H9 (cell line): ENCODE measurements around the gene PHTF2. TPM values are rescaled to one million over a fixed set of nuclear protein-coding genes. Genes with fewer than 3 reads are reported as not detected.

Source experiments
- DNase-seq: peaks from one replicate; pipeline ENCODE4 v3.0.0-alpha.2; 2017
- H2AFZ ChIP-seq: one replicate; pipeline ENCODE4 v1.6.1; 2013; ENCODE audit warnings: mild to moderate bottlenecking, low read length, control low read depth, moderate library complexity
- H2AK5ac ChIP-seq: 2 replicates; pipeline ENCODE4 v1.6.1; 2013; ENCODE audit warnings: low read length, control low read depth, mixed read lengths; ENCODE audit not compliant: insufficient read length
- H2BK120ac ChIP-seq: one replicate; pipeline ENCODE4 v1.6.1; 2013; ENCODE audit warnings: low read depth, mild to moderate bottlenecking, low read length, control low read depth, inconsistent platforms; ENCODE audit not compliant: poor library complexity, severe bottlenecking
- H2BK12ac ChIP-seq: 2 replicates; pipeline ENCODE4 v1.6.1; 2013; ENCODE audit warnings: low read length, control low read depth, mixed read lengths, low read depth; ENCODE audit not compliant: insufficient read length
- H2BK15ac ChIP-seq: 2 replicates; pipeline ENCODE4 v1.6.1; 2013; ENCODE audit warnings: low read depth, low read length, control low read depth
- H2BK20ac ChIP-seq: one replicate; pipeline ENCODE4 v1.6.1; 2013; ENCODE audit warnings: low read depth, mild to moderate bottlenecking, low read length, control low read depth, inconsistent platforms; ENCODE audit not compliant: poor library complexity, severe bottlenecking
- H2BK5ac ChIP-seq: 2 replicates; pipeline ENCODE4 v1.6.1; 2013; ENCODE audit warnings: low read length, control low read depth, mixed read lengths; ENCODE audit not compliant: insufficient read length
- H3K14ac ChIP-seq: 2 replicates; pipeline ENCODE4 v1.6.1; 2013; ENCODE audit warnings: low read length, control low read depth; ENCODE audit not compliant: insufficient read depth
- H3K18ac ChIP-seq: 2 replicates; pipeline ENCODE4 v1.6.1; 2013; ENCODE audit warnings: low read depth, mild to moderate bottlenecking, mixed read lengths, low read length, control low read depth; ENCODE audit not compliant: insufficient read length
- H3K23ac ChIP-seq: 2 replicates; pipeline ENCODE4 v1.6.1; 2013; ENCODE audit warnings: low read length, control low read depth, mixed read lengths, low read depth; ENCODE audit not compliant: insufficient read length
- H3K23me2 ChIP-seq: 2 replicates; pipeline ENCODE4 v1.6.1; 2013; ENCODE audit warnings: low read depth, mild to moderate bottlenecking, mixed read lengths, low read length, control low read depth; ENCODE audit not compliant: insufficient read length, poor library complexity, severe bottlenecking
- H3K27ac ChIP-seq: 2 replicates; pipeline ENCODE4 v1.5.1; 2013; ENCODE audit warnings: low read length, control low read depth, mixed read lengths, low read depth; ENCODE audit not compliant: insufficient read length
- H3K27me3 ChIP-seq: 2 replicates; pipeline ENCODE4 v1.6.1; 2013; ENCODE audit warnings: low read length, control low read depth, inconsistent platforms; ENCODE audit not compliant: insufficient read depth
- H3K4ac ChIP-seq: 2 replicates; pipeline ENCODE4 v1.6.1; 2013; ENCODE audit warnings: low read depth, mild to moderate bottlenecking, control low read depth, inconsistent platforms, low read length, moderate library complexity
- H3K4me1 ChIP-seq: 2 replicates; pipeline ENCODE4 v1.6.1; 2013; ENCODE audit warnings: low read length, control low read depth, inconsistent platforms; ENCODE audit not compliant: insufficient read depth
- H3K4me2 ChIP-seq: 2 replicates; pipeline ENCODE4 v1.6.1; 2013; ENCODE audit warnings: low read length, control low read depth, mixed read lengths; ENCODE audit not compliant: insufficient read length, insufficient read depth
- H3K56ac ChIP-seq: 2 replicates; pipeline ENCODE4 v1.6.1; 2013; ENCODE audit warnings: low read depth, mild to moderate bottlenecking, mixed read lengths, low read length, control low read depth; ENCODE audit not compliant: insufficient read length
- H3K79me1 ChIP-seq: 2 replicates; pipeline ENCODE4 v1.6.1; 2013; ENCODE audit warnings: low read depth, mild to moderate bottlenecking, moderate library complexity, low read length, control low read depth, inconsistent platforms; ENCODE audit not compliant: insufficient read depth, poor library complexity, severe bottlenecking
- H3K79me2 ChIP-seq: 2 replicates; pipeline ENCODE4 v1.6.1; 2013; ENCODE audit warnings: low read length, control low read depth, inconsistent platforms; ENCODE audit not compliant: insufficient read depth
- H3K9ac ChIP-seq: 2 replicates; pipeline ENCODE4 v1.6.1; 2013; ENCODE audit warnings: low read length, control low read depth, mixed read lengths; ENCODE audit not compliant: insufficient read length; ENCODE audit errors: extremely low read depth
- H3K9me3 ChIP-seq: one replicate; pipeline ENCODE4 v1.6.1; 2013; ENCODE audit warnings: low read depth, low read length, inconsistent platforms; ENCODE audit not compliant: control insufficient read depth
- H3T11ph ChIP-seq: one replicate; pipeline ENCODE4 v1.6.1; 2013; ENCODE audit warnings: mild to moderate bottlenecking, low read length, control low read depth, inconsistent platforms
- H4K20me1 ChIP-seq: one replicate; pipeline ENCODE4 v1.6.1; 2013; ENCODE audit not compliant: control insufficient read depth, insufficient read length, insufficient read depth
- H4K5ac ChIP-seq: 2 replicates; pipeline ENCODE4 v1.6.1; 2013; ENCODE audit warnings: low read depth, mild to moderate bottlenecking, mixed read lengths, low read length, control low read depth; ENCODE audit not compliant: insufficient read length
- H4K8ac ChIP-seq: replicated peaks from 2 replicates; pipeline ENCODE4 v1.6.1; 2013; ENCODE audit warnings: low read length, control low read depth, mixed read lengths, low read depth; ENCODE audit not compliant: insufficient read length
- H4K91ac ChIP-seq: 2 replicates; pipeline ENCODE4 v1.6.1; 2013; ENCODE audit warnings: low read depth, mild to moderate bottlenecking, moderate library complexity, mixed read lengths, low read length, control low read depth; ENCODE audit not compliant: insufficient read length
- H3K27ac Mint-ChIP-seq, 3 experiments: 2 replicates in 2 of 3; 3 replicates in 1 of 3; pipeline ENCODE4 v1.8.0; 2020 to 2021; ENCODE audit warnings: mixed read lengths in 3 of 3, mild to moderate bottlenecking in 1 of 3, moderate library complexity in 1 of 3
- H3K27me3 Mint-ChIP-seq: 2 replicates; pipeline ENCODE4 v1.8.0; 2021; ENCODE audit warnings: low read depth, mild to moderate bottlenecking, moderate library complexity, mixed read lengths
- H3K36me3 Mint-ChIP-seq, 3 experiments: 2 replicates in 2 of 3; 3 replicates in 1 of 3; pipeline ENCODE4 v1.8.0; 2020 to 2021; ENCODE audit warnings: low read depth in 3 of 3, mixed read lengths in 3 of 3; ENCODE audit not compliant: insufficient read depth in 1 of 3
- H3K4me1 Mint-ChIP-seq, 2 experiments: 2 replicates each; pipeline ENCODE4 v1.8.0; 2020; ENCODE audit warnings: mixed read lengths in 2 of 2
- H3K4me3 Mint-ChIP-seq, 2 experiments: 2 replicates in 1 of 2; 3 replicates in 1 of 2; pipeline ENCODE4 v1.8.0; 2020 to 2021; ENCODE audit warnings: mild to moderate bottlenecking in 2 of 2, mixed read lengths in 2 of 2, moderate library complexity in 1 of 2
- H3K9me3 Mint-ChIP-seq, 2 experiments: 2 replicates in 1 of 2; 3 replicates in 1 of 2; pipeline ENCODE4 v1.8.0; 2020; ENCODE audit warnings: mild to moderate bottlenecking in 2 of 2, mixed read lengths in 2 of 2, moderate library complexity in 1 of 2
- CTCF ChIP-seq: fragments of 200-600 bp; sonication (generic); conservative IDR thresholded peaks from 3 replicates; pipeline ENCODE4 v1.8.0; 2021; ENCODE audit warnings: antibody characterized with exemption, mild to moderate bottlenecking
- WGBS: extraction: QIAGEN DNeasy Blood & Tissue Kit; methylation state at CpG from one replicate; pipeline ENCODE4 v1.1.7; 2013; ENCODE audit warnings: missing lambda C conversion rate, low lambda C conversion rate, mixed read lengths; ENCODE audit not compliant: insufficient read length; ENCODE audit errors: extremely low coverage; 5-methylcytosine and 5-hydroxymethylcytosine counted together
- total RNA-seq: library from RNA; stranded (reverse); gene quantifications from 2 replicates; pipeline ENCODE4 v1.2.1, GENCODE V29; 2021

PHTF2 gene
- total RNA-seq, 1 experiment from 2014 or later, result 16.2 TPM

- H3K4me3 Mint-ChIP-seq, result no peak overlapping the region
- no peak for TF ChIP-seq CTCF
Measured at GRCh38 chr7:77800730-77801129, 2.2 kb downstream of the PHTF2 start.

More at GRCh38 chr7:77800730-77801129, 2.2 kb downstream of the PHTF2 start:
- Histone ChIP-seq H3K4me2 (no peak overlapping the region), H3K4me1 (no peaks in the 10 kb centered on the region), H3K27ac (no peak overlapping the region), H2BK12ac (no peak overlapping the region), H3K18ac (no peak overlapping the region), H3K4ac (no peak overlapping the region), H3K27me3 (no peaks in the 10 kb centered on the region), H2AFZ (no peak overlapping the region), H3K23ac (no peak overlapping the region), H3K9ac (no peak overlapping the region), H3K14ac (no peak overlapping the region), H3K56ac (no peak overlapping the region), H3K9me3 (no peaks in the 10 kb centered on the region), H2BK120ac (no peak overlapping the region), H4K5ac (no peak overlapping the region), H4K91ac (no peak overlapping the region), H2BK20ac (no peak overlapping the region), H2BK15ac (no peak overlapping the region), H4K20me1 (no peaks in the 10 kb centered on the region), H4K8ac (no peak overlapping the region), H2AK5ac (no peak overlapping the region), H3K79me1 (no peaks in the 10 kb centered on the region), H3T11ph (no peak overlapping the region), H3K23me2 (peaks cover 5% of the 10 kb centered on the region), H3K79me2 (peaks cover 7% of the 10 kb centered on the region; the same call in 1 of the 2 replicates), H2BK5ac (no peak overlapping the region)
- H3K4me1 Mint-ChIP-seq, result peaks cover 21 to 26% of the 10 kb centered on the region in 2 experiments
- H3K9me3 Mint-ChIP-seq, result peaks cover 3% of the 10 kb centered on the region in 2 experiments; a peak in 3 of 5 replicates
- no peaks in the 10 kb centered on the region for H3K27me3 Mint-ChIP-seq
- DNase-seq, result no peak
- no peak overlapping the region for H3K27ac Mint-ChIP-seq
- no CpG with 5 or more reads among the region's 2 CpGs for WGBS
- peaks cover 0 to 8% (median 4%) of the 10 kb centered on the region in 3 experiments; a peak in 5 of 7 replicates for H3K36me3 Mint-ChIP-seq
